ENCODE measurements around the gene KRT86.
"Not testable (repeated sequence)": the region's sequence is repeated elsewhere in the genome, so short reads cannot be mapped to it uniquely, and the experiment has no call there.

The KRT86 gene

GRCh38 chr12:52270541-52271070, 3.8 kb upstream of the KRT86 start:
- DNase-seq (ENCODE audit: low spot score): no peak

GRCh38 chr12:52271158-52271557, 3.3 kb upstream of the KRT86 start:
- no peak for DNase-seq (ENCODE audit: low spot score)

- no peak for DNase-seq (ENCODE audit: low spot score)
Measured at GRCh38 chr12:52275686-52276085, 1.2 kb downstream of the KRT86 start.

GRCh38 chr12:52277486-52278245, 3.2 kb downstream of the KRT86 start:
- no peak for DNase-seq (ENCODE audit: low spot score)

- peak; percentile 49 for DNase-seq (ENCODE audit: low spot score)
Measured at GRCh38 chr12:52278575-52279421, 4.4 kb downstream of the KRT86 start.

- DNase-seq (ENCODE audit: low spot score): no peak
Measured at GRCh38 chr12:52279422-52280318, 5.2 kb downstream of the KRT86 start.

- DNase-seq (ENCODE audit: low spot score): no peak
Measured at GRCh38 chr12:52280319-52280795, 5.9 kb downstream of the KRT86 start.

- no peak for DNase-seq (ENCODE audit: low spot score)
Measured at GRCh38 chr12:52280796-52281560, 6.5 kb downstream of the KRT86 start.

GRCh38 chr12:52284562-52285171, 10.2 kb downstream of the KRT86 start:
- no peak for DNase-seq (ENCODE audit: low spot score)

GRCh38 chr12:52285172-52285745, 10.8 kb downstream of the KRT86 start:
- peak; percentile 40 for DNase-seq (ENCODE audit: low spot score)

GRCh38 chr12:52285851-52286530, 11.5 kb downstream of the KRT86 start:
- DNase-seq (ENCODE audit: low spot score): no peak

GRCh38 chr12:52286857-52287785, 12.7 kb downstream of the KRT86 start:
- DNase-seq (ENCODE audit: low spot score): not testable (repeated sequence)

- not testable (repeated sequence) for DNase-seq (ENCODE audit: low spot score)
Measured at GRCh38 chr12:52287816-52288805, 13.7 kb downstream of the KRT86 start.

- DNase-seq (ENCODE audit: low spot score): not testable (repeated sequence)
Measured at GRCh38 chr12:52290483-52291134, 16.2 kb downstream of the KRT86 start.

- no peak for DNase-seq (ENCODE audit: low spot score)
Measured at GRCh38 chr12:52291267-52291935, 17.0 kb downstream of the KRT86 start, which contains the start of gene KRT81. Gene KRT81, minus strand, starts transcription at chr12:52291534. Its CDS starts 69 bp downstream, at chr12:52291465.

- no peak for DNase-seq (ENCODE audit: low spot score)
Measured at GRCh38 chr12:52293926-52294325, 19.5 kb downstream of the KRT86 start.

Measured in RKO (cell line).